HG03097 (cell line): ENCODE measurements around the gene ATP6V1D.
A peak's percentile ranks its signal among the peaks of the same experiment; 100 is the strongest.
"Not testable (repeated sequence)": the region's sequence is repeated elsewhere in the genome, so short reads cannot be mapped to it uniquely, and the experiment has no call there.

Experiments used
- ATAC-seq: cut with Tn5 transposase; IDR thresholded peaks from one replicate; pipeline ENCODE4 v1.9.1; 2021; ENCODE audit not compliant: unreplicated experiment, low FRiP score

Gene ATP6V1D

DNA sequence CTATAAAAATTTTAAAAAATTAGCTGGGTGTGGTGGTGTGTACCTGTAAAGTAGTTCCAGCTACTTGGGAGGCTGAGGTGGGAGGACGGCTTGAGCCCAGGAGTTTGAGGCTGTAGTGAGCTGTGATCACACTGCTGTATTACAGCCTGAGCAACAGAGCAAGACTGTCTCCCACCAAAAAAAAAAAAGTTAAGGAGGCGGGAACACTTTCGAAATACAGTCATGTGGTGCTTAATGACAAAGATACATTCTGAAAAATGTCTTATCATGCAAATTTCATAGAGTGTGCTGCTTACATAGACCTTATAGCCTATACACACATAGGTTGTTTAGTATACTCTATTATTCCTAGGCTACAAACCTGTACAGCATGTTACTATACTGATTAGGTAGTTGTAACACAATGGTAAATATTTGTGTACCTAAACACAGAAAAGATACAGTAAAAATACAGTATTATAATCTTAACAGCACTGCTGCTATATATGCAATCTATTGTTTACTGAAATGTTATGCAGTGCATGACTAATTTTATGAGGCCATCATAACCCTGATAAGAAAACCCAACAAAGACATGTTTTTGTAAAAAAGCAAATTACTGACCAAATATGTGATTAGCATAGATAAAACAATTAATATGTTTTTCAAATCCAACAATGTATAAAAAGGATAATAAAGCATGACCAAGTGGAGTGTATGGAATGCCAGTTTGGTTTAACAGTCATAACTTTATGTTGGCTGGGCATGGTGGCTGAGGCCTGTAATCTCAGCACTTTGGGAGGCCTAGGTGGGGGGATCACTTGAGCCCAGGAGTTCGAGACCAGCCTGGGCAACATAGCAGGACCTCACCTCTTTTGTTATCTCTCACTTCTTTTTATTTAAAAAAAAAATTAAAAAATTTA is 11.9 kb upstream of the ATP6V1D start:
- no peak for ATAC-seq

DNA sequence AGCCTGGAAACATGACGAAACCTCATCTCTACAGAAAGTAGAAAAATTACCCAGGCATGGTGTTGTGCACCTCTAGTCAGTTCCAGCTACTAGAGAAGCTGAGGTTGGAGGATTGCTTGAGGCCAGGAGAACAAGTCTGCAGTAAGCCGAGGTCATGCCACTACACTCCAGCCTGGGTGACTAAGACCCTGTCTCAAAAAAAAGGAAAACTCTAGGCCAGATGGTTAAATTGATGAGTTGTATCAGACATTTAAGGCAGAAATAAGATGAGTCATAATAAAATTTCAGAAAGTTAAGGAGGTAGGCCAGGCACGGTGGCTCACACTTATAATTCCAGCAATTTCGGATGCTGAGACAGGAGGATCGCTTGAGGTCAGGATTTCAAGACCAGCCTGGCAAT is 11.2 kb upstream of the ATP6V1D start:
- ATAC-seq = no peak

DNA sequence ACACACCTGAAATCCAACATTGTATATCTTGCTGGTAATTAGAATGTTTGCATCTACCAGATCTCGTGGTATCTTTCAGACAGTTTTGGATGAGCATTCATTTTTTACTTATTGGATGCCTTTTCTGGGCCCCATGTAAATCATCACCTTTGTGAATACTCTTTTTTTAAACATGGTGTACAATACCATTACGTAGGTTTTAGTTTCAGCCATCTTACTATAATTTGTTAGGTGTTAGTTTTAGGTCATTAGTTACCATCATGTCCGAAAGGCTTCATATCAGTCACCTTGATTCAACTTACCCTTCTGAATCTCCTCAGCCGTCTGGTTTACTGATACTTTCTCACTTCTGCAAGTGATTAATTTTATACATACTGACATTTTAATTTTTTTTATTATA is 5.9 kb upstream of the ATP6V1D start:
- no peak for ATAC-seq

DNA sequence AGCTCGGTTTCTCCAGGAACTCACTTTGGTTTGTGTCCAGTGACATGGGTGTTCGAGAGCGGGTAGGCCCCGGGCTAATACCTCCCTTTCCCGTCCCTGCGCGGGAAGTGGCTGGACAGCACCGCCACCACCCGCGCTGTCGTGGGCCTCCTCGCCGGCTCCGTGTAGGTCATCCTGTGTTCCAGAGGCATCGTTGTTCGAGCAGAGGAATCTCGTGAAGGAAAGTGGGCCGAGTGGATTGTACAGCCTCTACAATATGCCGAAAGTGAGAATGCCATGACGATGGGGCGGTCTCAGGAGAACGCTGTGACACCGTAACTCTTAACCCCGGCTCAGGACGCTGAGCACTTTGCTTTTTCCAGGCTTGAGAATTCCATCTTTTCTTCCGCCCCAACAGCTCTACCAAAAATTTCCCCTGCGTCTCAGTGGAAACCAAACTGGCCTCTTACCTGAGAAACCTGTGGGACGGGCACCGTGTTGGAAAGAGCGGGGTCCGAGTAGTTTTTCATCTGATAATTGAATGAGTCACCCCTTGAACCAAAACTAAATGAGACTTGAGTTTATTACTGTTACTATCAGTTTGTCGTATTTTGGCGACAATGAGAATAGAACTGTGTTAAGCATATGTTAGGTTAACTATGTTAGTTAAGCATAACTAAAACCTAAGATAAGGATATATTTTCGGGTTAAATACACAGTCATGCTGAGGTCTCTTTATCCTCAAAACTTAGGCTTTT is 1.0 kb upstream of the ATP6V1D start:
- ATAC-seq = peak; percentile 25

DNA sequence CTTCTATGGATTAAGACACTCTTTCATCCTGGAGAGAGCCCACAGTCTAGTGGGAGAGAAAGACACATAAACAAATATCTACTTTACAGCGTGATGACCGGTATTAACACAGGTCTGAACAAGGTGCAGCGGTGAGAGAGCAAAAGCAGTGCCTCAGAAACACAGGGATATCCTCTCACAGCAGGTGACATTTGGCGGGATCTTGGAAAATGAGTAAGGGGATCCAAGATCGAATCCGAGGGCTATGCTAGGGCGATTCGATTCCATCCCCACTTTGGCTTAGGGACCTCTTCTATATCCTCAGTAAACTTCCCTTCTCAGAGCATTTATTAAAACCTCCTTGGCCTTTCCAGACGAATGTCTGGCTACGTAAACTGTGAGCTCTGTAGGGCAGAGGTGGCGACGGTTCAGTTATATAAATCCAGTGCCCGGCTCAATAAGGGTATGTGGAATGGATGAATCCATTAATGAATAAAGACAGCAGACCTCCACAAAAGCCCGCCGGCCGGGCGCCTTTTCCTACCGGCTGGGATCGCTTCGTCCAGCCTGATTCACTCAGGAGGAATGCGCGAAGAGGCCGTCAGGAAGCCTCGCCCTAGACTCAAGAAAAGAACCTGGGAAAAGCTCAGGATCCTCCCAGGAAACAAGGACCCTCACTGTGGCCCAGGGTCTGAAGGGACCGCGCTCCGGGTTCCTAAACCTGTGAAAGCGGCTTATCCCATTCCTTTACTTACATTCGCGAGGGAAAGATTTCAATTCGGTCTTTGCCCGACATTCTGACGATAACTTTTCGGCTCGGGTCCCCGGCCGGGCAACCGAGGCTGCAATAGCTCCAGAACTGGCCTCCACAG is 455 bp downstream of the ATP6V1D start:
- no peak for ATAC-seq

DNA sequence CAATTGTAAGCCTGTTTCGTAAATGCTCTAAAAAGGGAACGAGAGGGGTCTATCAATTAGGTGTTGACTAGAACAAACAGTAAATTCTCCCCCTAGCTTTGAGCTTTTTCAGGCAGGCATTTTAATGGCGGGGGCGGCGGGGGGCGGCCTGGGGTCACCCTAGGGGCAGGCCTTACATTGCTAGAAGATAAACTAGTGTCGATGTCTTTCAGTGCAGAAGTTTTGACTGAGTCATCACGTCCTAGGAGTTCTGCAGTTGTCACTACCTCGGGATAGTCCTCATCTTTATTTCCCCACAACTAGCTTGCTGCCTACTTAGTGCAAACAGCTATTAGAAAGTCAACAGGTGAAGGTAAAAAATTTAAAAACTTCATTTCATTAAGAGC is 1.6 kb downstream of the ATP6V1D start:
- no peak for ATAC-seq

DNA sequence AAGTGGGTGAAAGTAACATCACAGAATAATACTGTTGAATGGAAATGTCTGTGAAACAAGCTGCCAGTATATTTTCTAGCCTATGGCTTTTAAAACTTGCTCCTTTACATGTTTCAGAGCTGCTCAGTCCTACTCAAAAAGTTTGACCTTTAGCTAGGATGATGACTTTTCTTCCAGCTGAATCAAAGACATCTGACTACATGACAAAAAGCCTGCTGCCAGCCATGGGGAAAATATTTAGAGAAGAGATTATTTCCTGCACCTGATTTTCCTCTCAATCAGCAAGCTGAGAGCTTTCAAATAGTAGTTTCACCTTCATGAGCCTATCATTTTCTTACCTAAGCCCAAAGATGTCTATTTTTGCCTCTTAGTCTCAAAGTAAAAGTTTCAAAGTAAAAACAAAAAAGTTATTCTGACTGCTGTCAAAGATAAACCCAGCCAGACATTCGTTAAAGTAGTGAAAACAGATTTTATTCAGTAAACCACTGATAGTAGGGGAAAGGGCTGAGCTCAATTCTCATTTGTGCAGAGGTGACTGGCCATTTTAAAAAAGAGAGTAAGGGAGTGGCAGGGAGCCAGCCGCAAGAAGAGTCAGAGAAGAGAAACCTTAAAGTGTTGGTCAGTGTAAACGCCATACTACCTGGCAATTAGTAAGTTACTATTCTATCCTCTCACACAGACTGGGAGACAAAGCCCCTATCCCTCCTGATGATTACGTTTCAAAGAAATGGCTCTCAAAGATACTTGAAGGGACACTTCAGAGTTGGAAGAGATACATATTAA is 2.2 kb downstream of the ATP6V1D start:
- no peak for ATAC-seq

DNA sequence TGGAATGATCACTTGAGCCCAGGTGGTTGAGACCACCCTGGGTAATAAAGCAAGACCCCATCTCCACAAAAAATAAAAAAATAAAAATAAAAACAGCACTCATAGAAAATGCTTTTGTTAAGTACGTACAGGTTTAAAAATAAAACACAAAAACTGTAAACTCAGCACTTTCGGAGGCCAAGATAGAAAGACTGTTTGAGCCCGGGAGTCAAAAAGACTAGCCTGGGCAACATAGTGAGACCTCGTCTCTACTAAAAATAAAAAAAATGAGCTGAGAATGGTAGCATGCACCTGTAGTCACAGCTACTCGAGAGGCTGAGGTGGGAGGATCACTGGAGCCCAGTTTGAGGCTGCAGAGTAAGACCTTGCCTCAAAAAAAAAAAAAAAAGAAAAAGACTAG is 7.5 kb downstream of the ATP6V1D start:
- ATAC-seq = no peak

DNA sequence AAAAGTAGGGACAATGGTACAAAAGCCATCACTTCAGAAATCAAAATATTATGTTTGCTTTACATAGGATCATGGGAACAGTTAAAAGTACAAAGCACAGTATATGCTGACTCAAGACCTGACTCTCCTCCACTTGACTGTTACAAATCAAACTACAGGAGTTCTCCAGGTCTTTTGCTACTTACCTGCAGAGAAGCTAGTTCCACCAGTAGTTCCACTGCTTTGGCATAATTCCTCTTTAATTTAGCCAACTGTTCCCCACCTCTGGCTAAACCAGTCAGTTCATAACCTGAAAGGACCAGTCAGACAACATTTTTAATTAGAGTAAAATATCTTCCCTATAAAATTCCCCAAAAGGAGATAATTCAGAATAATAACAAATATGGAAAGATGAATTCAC is 14.0 kb downstream of the ATP6V1D start:
- no peak for ATAC-seq

DNA sequence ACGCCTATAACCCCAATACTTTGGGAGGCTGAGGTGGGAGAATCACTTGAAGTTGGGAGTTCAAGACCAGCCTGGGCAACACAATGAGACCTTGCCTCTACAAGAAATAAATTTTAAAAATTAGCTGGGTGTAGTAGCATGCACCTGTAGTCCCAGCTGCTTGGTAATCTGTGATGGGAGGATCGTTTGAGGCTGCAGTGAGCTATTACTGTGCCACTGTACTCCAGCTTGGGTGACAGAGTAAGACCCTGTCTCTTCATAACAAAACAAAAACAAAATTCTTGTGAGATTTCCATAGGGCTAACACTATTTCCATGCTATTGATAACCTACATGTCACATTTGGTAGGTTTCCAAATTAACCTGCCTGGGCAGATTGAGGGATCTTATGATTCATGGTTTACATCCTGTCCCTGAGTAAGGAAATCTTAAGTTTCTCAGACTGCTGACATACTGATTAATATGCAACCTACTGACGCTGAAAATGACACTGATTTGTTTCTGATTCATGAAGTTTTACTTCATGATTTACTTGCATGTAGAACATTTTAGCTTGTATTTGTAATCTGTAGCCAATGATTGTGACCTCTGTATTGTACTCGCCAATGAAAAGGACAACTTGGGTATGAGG is 15.9 kb downstream of the ATP6V1D start:
- ATAC-seq = no peak

DNA sequence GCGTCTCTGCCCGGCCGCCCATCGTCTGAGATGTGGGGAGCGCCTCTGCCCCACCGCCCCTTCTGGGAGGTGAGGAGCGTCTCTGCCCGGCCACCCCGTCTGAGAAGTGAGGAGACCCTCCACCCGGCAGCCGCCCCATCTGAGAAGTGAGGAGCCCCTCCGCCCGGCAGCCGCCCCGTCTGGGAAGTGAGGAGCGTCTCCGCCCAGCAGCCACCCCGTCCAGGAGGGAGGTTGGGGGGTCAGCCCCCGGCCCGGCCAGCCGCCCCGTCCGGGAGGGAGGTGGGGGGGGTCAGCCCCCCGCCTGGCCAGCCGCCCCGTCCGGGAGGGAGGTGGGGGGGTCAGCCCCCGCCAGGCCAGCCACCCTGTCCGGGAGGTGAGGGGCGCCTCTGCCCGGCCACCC is 18.4 kb downstream of the ATP6V1D start:
- not testable (repeated sequence) for ATAC-seq

DNA sequence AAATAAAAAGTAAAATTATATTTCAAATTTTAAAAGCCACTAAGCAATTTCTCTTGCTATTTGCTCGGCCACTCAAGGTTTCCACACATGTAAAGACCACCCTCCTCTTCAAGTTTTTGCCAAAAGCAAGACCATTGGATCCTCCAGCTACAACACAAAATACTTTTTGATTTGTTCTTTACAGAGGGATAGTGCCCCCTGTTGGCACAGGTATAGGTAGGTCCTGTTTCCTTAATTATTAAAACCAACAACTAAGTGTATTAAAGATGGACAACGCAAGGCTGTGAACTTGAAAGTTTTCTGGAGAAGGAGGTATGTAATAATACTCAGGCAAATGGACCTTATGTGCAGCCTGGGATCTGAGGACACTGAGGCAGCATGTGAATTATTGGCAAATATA is 23.8 kb downstream of the ATP6V1D start:
- ATAC-seq = no peak

DNA sequence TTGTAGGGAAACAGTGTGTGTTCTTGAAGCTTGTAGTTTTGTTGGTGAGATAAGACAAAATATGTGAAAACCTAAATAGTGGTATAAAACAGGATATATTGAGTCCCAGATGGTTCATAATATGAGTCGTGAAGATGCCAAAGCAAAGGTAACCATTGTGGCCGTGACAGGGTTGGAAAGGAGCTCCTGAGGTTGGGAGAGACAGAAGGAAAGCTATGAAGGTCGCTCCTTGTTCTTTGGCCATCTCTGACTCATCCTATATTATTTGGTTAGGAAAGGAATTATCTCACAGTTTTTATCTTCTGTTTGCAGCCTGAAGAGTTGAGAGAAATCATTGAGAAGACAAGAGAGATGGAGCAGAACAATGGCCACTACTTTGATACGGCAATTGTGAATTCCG is 27.1 kb downstream of the ATP6V1D start:
- no peak for ATAC-seq

DNA sequence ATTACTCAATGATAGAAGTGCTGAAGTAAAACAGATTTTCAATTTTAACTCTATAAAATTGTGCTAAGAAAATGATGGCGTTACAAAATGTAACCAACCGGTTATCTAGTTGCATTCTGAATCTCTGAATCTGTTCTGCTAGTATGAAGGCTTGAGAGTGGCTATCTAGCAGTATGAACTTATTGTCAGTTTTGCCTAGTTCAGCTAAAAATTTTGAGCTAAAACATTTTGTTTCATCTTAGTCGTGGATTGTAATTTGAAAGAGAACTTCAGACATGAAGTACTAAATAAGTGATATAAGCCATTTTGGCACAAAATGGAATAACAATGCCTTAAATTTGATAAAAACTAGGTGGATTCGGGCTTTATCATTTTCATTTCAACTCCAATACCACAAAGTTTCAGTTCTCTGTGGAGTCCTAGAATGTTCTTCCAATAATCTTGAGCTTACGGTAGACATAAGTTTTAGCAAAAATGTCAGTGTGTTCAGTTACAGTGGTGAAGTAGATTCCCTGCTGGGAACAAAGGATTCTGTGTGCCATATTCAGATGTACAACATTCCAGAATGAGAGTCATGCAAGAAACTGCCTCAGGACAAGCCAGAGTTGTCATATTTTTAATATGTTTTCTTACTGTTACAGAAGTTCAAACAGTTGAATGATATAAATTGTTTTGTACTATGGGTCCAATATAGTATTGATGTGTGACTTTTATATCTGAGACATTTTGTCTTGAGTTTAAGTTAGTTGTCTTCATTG is 28.1 kb downstream of the ATP6V1D start:
- ATAC-seq = no peak

DNA sequence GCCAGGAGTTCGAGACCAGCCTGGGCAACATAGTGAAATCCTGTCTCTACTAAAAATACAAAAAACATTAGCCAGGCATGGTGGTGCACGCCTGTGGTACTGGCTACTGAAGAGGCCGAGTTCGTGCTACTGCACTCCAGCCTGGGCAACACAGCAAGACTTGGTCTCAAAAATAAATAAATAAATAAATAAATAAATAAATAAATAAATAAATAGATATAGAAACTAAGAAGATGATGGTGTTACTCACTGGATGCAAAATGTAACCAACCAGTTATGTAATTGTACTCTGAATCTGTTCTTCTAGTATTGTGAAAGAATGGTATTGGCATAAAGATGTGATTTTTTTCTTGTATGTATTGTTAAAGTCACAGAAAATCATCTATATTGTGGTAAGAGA is 29.9 kb downstream of the ATP6V1D start:
- ATAC-seq = not testable (repeated sequence)

DNA sequence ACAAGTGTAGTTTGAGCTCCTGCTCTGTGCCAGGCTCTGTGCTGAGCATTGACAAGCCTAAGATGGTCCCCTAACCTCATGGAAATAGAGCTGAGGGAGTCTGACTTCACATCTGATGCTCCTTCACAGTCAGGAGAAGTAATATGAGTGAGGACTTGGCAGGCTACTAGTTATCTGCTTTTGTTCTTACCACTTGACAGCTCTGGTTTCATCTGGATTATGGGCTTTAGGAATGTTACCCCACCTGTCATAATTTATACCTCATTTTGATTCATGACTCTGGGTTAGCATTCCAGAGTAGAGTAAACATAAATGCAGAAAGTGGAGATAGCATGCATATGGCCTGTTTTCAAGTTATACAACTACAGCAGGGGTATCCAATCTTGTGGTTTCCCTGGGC is 40.5 kb downstream of the ATP6V1D start:
- no peak for ATAC-seq

DNA sequence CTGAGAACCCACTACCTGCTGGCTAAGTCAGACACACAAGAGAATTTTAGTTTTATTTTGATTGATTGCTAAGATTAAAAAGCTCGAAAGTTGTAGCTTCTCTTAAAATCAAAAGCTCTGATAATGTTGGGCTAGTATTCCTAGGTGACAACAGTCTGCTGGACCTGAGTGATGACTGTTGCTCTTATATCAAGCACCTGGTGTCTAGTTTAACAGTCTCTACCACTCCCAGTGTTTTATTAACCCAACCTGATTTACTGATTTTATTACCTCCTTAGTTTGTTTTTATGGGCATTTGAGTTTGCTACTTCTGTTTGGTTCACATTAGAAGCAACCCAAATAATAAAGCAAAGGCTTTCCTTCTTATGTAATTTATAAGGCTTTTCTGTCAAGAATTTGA is 41.8 kb downstream of the ATP6V1D start:
- ATAC-seq = no peak

DNA sequence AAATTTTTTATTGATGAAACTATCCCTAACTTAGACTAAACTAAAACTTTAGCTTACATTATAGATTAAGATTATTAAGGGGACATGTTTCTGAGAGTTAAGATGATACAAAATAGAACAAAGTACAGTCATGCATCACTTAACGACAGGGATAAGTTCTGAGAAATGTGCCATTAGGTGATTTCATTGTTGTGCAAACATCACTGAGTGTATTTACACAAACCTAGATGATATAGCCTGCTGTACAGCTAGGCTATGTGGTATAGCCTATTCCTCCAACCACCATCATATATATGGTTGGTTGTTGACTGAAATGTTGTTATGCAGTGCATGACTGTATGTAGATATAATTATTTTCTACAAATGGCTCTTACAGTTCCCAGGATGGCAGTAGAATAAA is 46.5 kb downstream of the ATP6V1D start:
- no peak for ATAC-seq

DNA sequence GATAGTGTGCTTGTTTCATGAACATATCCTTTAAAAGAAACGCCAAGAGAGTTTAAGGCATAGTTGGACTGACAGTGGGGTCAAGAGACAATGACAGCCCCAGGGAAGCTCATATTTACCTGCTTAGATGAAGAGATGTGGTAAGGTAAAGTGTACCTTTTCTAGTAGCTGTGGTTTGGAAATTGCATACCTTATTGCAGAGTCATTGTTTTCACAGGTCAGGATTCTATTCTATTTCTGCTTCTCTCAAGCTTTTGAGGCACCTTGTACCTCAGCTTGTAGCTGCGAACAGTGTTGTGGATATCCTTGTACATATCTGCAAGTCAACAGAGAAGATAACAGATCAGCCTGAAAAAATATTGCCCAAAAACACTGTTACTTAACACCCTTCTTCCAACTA is 47.7 kb downstream of the ATP6V1D start:
- ATAC-seq = no peak
